ENCODE results near the gene OTX1. TPM values are rescaled to one million over a fixed set of nuclear protein-coding genes. Genes with fewer than 3 reads are reported as not detected.

Gene OTX1
- total RNA-seq, 1 experiment from 2014 or later, result 0.90 TPM

DNA sequence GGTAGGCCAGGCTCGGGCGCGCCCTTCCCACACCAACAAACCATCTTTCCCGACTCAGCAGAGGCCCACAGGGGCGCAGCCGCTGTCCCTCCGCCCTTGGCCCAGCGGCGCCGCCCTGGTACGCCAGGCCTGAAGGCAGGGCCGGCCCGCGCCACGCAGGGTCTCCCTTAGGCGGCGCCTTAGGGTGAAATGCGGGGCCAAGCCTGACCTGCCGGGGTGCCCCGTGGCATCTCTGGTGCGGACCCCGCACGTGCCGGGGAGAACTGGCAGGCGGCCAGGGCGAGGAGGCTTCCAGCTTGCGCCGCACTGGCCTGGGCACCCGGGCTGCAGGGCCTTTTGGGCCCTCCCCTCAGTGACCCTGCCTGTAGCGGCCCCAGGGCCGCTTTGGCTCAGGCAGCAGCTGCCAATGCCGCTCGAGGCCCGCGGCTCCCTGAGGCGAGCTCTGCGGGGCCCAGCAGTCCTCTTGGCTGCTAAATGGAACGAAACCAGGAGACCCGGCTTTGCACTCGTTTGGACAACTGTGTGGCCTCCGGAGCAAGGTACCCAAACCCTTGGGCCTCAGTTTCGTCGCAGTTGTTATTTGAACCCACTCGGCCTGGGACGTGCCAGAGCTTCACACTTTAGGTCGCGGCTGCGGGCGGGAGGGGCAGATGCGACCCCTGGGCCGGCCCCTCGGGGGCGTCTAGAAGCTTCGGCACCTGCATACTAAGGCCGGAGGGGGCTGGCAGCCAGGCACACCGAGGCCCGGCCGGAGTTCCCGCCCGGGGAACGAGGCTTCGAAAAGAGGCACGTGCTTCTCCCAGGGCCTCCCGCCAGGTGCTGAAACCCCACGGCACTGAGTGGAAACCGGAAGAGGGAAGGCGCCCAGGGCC lies 8.5 kb downstream of the OTX1 start (continued):
- TF ChIP-seq NFYB (CRISPR knock-in tag; conservative IDR thresholded peaks at IDR 0.05; ENCODE audit: low read depth) (peak; percentile 27; the same call in 1 of the 2 replicates), ESRRA (CRISPR knock-in tag; IDR thresholded peaks at IDR 0.05; ENCODE audit: borderline replicate concordance) (peak; percentile 75; the same call in 1 of the 2 replicates), ZNF416 (CRISPR knock-in tag; IDR thresholded peaks at IDR 0.05) (no peak), ETV6 (CRISPR knock-in tag; IDR thresholded peaks at IDR 0.05) (peak; percentile 90; the same call in 1 of the 2 replicates), GRHL2 (CRISPR knock-in tag; IDR thresholded peaks at IDR 0.05; ENCODE audit: insufficient replicate concordance, severe bottlenecking) (no peak), ZNF317 (CRISPR knock-in tag; IDR thresholded peaks at IDR 0.05; ENCODE audit: borderline replicate concordance, low read depth) (0 out of 2 replicates have a peak, but pooled peaks have one; percentile 60), NR2C2 (CRISPR knock-in tag; IDR thresholded peaks at IDR 0.05) (0 out of 2 replicates have a peak, but pooled peaks have one; percentile 60), NFATC4 (CRISPR knock-in tag; IDR thresholded peaks at IDR 0.05) (no peak), TEAD1 (CRISPR knock-in tag; IDR thresholded peaks at IDR 0.05) (0 out of 2 replicates have a peak, but pooled peaks have one; percentile 57), ZNF138 (CRISPR knock-in tag; conservative IDR thresholded peaks at IDR 0.05) (peak; percentile 63; the same call in 1 of the 2 replicates), ZBTB21 (CRISPR knock-in tag; IDR thresholded peaks at IDR 0.05; ENCODE audit: borderline replicate concordance) (no peak), EMX1 (CRISPR knock-in tag; IDR thresholded peaks at IDR 0.05) (no peak)
- TF ChIP-seq, protein P1, sequence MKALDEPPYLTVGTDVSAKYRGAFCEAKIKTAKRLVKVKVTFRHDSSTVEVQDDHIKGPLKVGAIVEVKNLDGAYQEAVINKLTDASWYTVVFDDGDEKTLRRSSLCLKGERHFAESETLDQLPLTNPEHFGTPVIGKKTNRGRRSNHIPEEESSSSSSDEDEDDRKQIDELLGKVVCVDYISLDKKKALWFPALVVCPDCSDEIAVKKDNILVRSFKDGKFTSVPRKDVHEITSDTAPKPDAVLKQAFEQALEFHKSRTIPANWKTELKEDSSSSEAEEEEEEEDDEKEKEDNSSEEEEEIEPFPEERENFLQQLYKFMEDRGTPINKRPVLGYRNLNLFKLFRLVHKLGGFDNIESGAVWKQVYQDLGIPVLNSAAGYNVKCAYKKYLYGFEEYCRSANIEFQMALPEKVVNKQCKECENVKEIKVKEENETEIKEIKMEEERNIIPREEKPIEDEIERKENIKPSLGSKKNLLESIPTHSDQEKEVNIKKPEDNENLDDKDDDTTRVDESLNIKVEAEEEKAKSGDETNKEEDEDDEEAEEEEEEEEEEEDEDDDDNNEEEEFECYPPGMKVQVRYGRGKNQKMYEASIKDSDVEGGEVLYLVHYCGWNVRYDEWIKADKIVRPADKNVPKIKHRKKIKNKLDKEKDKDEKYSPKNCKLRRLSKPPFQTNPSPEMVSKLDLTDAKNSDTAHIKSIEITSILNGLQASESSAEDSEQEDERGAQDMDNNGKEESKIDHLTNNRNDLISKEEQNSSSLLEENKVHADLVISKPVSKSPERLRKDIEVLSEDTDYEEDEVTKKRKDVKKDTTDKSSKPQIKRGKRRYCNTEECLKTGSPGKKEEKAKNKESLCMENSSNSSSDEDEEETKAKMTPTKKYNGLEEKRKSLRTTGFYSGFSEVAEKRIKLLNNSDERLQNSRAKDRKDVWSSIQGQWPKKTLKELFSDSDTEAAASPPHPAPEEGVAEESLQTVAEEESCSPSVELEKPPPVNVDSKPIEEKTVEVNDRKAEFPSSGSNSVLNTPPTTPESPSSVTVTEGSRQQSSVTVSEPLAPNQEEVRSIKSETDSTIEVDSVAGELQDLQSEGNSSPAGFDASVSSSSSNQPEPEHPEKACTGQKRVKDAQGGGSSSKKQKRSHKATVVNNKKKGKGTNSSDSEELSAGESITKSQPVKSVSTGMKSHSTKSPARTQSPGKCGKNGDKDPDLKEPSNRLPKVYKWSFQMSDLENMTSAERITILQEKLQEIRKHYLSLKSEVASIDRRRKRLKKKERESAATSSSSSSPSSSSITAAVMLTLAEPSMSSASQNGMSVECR (CRISPR knock-in tag; IDR thresholded peaks at IDR 0.05; ENCODE audit: borderline replicate concordance), result 0 out of 2 replicates have a peak, but pooled peaks have one; percentile 65
- TF ChIP-seq, protein P2, sequence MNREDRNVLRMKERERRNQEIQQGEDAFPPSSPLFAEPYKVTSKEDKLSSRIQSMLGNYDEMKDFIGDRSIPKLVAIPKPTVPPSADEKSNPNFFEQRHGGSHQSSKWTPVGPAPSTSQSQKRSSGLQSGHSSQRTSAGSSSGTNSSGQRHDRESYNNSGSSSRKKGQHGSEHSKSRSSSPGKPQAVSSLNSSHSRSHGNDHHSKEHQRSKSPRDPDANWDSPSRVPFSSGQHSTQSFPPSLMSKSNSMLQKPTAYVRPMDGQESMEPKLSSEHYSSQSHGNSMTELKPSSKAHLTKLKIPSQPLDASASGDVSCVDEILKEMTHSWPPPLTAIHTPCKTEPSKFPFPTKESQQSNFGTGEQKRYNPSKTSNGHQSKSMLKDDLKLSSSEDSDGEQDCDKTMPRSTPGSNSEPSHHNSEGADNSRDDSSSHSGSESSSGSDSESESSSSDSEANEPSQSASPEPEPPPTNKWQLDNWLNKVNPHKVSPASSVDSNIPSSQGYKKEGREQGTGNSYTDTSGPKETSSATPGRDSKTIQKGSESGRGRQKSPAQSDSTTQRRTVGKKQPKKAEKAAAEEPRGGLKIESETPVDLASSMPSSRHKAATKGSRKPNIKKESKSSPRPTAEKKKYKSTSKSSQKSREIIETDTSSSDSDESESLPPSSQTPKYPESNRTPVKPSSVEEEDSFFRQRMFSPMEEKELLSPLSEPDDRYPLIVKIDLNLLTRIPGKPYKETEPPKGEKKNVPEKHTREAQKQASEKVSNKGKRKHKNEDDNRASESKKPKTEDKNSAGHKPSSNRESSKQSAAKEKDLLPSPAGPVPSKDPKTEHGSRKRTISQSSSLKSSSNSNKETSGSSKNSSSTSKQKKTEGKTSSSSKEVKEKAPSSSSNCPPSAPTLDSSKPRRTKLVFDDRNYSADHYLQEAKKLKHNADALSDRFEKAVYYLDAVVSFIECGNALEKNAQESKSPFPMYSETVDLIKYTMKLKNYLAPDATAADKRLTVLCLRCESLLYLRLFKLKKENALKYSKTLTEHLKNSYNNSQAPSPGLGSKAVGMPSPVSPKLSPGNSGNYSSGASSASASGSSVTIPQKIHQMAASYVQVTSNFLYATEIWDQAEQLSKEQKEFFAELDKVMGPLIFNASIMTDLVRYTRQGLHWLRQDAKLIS (CRISPR knock-in tag; IDR thresholded peaks at IDR 0.05; ENCODE audit: borderline replicate concordance), result peak; percentile 50; the same call in 1 of the 2 replicates
- TF ChIP-seq, protein P3, sequence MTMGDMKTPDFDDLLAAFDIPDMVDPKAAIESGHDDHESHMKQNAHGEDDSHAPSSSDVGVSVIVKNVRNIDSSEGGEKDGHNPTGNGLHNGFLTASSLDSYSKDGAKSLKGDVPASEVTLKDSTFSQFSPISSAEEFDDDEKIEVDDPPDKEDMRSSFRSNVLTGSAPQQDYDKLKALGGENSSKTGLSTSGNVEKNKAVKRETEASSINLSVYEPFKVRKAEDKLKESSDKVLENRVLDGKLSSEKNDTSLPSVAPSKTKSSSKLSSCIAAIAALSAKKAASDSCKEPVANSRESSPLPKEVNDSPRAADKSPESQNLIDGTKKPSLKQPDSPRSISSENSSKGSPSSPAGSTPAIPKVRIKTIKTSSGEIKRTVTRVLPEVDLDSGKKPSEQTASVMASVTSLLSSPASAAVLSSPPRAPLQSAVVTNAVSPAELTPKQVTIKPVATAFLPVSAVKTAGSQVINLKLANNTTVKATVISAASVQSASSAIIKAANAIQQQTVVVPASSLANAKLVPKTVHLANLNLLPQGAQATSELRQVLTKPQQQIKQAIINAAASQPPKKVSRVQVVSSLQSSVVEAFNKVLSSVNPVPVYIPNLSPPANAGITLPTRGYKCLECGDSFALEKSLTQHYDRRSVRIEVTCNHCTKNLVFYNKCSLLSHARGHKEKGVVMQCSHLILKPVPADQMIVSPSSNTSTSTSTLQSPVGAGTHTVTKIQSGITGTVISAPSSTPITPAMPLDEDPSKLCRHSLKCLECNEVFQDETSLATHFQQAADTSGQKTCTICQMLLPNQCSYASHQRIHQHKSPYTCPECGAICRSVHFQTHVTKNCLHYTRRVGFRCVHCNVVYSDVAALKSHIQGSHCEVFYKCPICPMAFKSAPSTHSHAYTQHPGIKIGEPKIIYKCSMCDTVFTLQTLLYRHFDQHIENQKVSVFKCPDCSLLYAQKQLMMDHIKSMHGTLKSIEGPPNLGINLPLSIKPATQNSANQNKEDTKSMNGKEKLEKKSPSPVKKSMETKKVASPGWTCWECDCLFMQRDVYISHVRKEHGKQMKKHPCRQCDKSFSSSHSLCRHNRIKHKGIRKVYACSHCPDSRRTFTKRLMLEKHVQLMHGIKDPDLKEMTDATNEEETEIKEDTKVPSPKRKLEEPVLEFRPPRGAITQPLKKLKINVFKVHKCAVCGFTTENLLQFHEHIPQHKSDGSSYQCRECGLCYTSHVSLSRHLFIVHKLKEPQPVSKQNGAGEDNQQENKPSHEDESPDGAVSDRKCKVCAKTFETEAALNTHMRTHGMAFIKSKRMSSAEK (CRISPR knock-in tag; IDR thresholded peaks at IDR 0.05; ENCODE audit: borderline replicate concordance), result no peak
- TF ChIP-seq, protein P4, sequence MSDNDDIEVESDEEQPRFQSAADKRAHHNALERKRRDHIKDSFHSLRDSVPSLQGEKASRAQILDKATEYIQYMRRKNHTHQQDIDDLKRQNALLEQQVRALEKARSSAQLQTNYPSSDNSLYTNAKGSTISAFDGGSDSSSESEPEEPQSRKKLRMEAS (CRISPR knock-in tag; IDR thresholded peaks at IDR 0.05), result peak; percentile 97
- TF ChIP-seq, protein P5, sequence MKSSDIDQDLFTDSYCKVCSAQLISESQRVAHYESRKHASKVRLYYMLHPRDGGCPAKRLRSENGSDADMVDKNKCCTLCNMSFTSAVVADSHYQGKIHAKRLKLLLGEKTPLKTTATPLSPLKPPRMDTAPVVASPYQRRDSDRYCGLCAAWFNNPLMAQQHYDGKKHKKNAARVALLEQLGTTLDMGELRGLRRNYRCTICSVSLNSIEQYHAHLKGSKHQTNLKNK (CRISPR knock-in tag; IDR thresholded peaks at IDR 0.05), result no peak
- TF ChIP-seq, protein P6, sequence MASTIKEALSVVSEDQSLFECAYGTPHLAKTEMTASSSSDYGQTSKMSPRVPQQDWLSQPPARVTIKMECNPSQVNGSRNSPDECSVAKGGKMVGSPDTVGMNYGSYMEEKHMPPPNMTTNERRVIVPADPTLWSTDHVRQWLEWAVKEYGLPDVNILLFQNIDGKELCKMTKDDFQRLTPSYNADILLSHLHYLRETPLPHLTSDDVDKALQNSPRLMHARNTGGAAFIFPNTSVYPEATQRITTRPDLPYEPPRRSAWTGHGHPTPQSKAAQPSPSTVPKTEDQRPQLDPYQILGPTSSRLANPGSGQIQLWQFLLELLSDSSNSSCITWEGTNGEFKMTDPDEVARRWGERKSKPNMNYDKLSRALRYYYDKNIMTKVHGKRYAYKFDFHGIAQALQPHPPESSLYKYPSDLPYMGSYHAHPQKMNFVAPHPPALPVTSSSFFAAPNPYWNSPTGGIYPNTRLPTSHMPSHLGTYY (CRISPR knock-in tag; IDR thresholded peaks at IDR 0.05), result no peak
- TF ChIP-seq, protein P7, sequence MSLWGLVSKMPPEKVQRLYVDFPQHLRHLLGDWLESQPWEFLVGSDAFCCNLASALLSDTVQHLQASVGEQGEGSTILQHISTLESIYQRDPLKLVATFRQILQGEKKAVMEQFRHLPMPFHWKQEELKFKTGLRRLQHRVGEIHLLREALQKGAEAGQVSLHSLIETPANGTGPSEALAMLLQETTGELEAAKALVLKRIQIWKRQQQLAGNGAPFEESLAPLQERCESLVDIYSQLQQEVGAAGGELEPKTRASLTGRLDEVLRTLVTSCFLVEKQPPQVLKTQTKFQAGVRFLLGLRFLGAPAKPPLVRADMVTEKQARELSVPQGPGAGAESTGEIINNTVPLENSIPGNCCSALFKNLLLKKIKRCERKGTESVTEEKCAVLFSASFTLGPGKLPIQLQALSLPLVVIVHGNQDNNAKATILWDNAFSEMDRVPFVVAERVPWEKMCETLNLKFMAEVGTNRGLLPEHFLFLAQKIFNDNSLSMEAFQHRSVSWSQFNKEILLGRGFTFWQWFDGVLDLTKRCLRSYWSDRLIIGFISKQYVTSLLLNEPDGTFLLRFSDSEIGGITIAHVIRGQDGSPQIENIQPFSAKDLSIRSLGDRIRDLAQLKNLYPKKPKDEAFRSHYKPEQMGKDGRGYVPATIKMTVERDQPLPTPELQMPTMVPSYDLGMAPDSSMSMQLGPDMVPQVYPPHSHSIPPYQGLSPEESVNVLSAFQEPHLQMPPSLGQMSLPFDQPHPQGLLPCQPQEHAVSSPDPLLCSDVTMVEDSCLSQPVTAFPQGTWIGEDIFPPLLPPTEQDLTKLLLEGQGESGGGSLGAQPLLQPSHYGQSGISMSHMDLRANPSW (CRISPR knock-in tag; conservative IDR thresholded peaks at IDR 0.05; ENCODE audit: low read depth), result no peak

Data from WTC11 (cell line).